Measurements from ENCODE around the gene POLE. TPM values are rescaled to one million over a fixed set of nuclear protein-coding genes. Genes with fewer than 3 reads are reported as not detected.
A peak's percentile ranks its signal among the peaks of the same experiment; 100 is the strongest.

POLE gene
- total RNA-seq, 1 donor from 2014 or later, result 39.2 TPM

DNA sequence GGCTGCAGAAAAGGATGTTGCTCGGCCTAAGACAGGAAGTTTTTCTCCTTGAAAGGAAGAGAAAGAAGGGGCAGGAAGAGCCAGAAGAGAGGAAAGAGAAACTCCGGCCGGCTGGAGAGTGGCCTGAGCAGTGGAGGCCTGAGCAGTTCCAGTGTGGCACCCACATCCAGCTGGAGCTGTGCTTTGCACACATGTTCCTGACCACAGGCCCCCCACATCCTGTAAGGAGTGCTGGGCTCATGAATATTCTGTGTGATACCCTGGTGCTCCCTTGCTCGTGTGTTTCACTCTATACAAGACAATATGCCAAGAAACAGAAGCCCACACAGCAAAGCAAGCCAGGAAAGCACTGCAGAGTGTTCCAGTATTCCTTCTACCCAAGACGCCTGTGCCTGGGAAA lies 27.1 kb downstream of the POLE start:
- no peak for ATAC-seq
- DNase-seq (ENCODE audit: low spot score), result no peak
- intact Hi-C loops (cut with DNase I), result no loop called here

DNA sequence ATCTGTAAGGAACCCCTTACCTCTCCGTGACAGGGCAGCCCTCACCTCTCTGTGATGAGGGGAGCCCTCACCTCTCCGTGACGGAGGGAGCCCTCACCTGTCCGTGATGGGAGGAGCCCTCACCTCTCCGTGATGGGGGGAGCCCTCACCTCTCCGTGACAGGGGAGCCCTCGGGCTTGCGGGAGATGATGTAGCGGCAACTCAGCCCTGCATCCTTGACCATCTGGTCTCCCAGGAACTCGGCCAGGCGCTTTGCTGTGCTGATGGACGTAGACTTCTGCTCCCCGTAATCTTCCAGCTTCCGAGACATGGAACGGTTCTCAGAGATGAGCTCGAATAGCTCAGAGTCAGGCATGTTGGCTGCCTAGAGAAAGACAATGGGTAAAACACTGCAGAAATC lies 28.0 kb downstream of the POLE start:
- intact Hi-C loops (cut with DNase I), result no loop called here
- DNase-seq (ENCODE audit: low spot score) (no peak), ATAC-seq (no peak)

DNA sequence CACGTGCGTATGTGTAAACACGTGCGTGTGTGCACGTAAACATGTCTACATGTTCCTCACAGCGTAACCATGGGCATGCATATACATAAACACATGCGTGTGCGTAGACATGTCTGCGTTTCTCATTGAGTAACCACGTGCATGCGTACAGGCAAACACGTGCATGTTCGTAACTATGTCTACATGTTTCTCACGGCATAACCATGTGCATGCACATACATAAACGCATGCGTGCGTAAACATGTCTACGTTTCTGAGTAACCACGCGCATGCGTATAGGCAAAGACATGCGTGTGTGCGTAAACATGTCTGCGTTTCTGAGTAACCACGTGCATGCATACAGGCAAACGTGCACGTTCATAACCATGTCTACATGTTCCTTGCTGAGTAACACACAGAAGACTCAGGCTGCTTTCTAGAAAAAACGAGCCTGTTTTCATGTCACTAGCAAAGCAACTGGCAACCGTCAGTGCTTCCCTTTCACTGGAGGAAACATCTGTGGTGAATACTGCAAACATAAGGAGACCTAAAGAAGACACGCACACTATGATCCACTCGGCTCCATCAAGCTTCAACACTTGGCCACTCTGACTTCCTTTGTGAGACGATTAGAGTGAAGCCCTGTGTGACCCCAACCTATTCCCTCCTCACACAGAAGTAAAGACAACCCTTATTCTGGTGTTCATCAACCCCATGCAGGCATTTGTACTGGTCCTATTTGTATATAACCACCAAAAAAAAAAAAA lies 28.8 kb downstream of the POLE start:
- DNase-seq (ENCODE audit: low spot score) (no peak), ATAC-seq (no peak)
- intact Hi-C loops (cut with DNase I), result no loop called here

DNA sequence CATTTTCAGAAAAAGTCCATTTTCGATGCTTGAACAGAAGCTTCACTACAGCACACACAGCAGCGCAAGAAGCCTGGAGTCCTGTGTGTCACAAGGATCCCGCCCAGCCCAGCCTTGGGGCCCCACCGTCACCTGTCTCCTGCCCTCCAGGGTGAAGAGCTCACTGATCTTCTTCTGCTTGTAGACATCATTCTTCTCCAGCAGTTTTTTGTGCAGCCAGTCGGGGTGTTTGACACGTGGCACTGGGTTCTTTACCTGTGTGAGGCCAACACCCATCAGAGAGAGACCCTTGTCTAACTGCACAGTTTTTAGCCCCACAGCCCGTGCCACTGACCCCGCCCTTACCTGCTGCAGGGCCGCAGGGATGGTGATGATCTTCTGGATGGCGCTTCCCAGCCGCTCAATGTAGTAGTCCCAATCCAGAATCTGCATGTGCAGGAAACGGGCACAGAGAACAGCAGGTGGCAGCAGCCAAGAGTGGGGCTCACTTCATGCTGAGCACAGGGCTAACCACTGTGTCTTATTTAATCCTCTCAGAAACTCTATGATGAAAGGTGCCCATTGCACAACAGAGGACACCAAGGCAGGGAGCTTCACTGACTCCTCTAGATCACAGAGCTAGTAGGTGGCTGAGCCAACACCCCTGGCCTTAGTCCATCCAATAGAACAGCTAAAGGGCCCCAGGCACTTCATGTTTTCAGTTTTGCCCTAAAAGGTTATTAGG lies 30.0 kb downstream of the POLE start:
- no peak for ATAC-seq
- intact Hi-C loops (cut with DNase I), result no loop called here
- no peak for DNase-seq (ENCODE audit: low spot score)

DNA sequence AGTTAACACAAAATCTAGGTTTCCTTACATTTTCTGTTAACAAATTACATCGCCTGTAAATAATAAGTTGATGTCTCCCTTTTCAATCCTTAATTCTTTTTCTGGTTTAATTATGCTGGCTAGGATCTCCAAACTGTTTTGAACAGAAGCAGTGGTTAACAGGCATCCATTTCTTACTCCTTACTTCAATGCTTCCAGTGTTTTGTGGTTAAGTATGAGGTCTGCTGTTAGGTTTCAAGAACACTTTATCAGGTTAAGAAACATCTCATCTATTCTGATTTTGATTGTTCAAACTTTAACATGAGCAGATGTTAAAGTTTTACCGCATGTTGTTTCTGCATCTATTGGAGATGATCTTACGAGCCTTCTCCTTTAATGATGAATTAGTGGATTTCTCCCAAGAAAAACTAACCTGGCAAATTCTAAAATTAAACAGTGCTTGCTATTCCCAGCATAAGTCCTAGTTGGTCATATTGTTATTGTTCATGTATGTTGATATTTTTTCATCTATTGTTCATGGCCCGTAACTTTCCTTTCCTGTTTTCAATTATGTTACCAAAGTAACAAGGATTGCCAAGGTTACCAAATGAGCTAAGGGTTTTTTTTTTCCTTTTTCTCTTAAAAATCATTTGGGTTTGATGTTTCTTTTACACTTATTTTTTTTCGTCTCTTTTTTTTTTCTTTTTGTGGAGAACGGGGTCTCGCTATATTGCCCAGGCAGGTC lies 33.4 kb downstream of the POLE start:
- ATAC-seq (no peak), DNase-seq (ENCODE audit: low spot score) (no peak)
- intact Hi-C loops (cut with DNase I), result no loop called here

DNA sequence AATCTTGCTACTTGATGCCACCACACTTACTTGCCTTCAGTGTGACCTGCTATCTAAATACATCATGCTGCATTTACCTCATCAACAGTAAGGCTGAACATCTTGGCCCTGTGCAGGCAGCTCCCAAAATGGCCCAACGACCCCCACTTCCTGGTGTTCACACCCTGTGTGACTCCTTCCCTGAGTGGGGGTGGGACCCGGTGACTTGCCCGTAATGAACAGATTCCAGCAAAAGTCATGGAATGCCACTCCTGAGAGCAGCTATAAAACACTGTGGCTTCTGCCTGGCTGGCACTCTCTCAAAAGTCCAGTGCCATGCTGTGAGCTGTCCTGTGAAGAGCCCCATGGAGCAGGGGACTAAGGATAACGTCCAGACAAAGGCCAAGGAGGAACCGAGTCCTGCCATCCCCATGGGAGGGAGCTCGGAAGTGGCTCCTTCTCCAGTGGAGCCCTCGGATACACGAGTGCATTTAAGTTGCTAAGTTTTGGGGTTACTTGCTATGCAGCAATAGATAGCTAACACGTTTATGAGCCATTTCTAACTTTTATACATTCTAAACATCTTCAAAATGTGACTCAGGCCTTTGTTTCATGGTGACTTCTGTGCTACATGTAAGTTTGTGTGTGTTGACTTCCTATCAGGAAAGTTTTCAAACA lies 35.6 kb downstream of the POLE start:
- ATAC-seq (no peak), DNase-seq (ENCODE audit: low spot score) (no peak)
- intact Hi-C loops (cut with DNase I), result no loop called here

DNA sequence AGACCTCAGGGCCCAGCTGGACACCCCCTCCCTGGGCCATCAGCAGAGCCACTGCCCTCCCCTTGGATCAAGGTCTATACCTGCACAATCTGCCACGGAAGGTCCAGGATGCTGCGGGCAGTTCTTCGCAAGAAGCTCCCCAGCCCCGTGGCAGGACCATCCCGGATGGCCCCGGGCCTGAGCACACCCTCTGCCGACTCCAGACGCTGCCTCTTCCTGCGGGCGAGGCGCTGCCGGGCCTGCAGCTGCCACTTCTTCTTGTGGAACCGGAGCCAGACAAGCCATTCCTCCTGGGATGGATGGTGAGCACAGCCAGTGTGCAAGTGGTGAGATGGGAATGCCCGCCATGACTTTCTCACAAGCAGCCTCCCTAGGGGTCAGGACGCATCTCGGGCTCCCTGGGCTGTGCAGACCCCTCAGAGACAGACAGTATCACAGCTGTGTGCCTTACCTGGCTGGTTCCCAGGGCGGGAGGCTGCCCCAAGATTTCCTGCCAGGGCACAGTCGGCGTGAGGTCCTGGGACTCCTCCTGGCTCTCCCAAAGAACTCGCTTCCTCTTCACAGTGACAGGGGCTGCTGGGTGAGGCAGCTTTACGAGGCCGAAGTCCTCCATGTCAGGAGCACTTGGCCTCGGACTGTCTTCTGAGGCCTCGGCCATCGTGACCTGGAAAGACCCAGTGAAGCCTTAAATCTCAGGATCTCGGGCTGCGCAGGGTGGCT lies 37.8 kb downstream of the POLE start:
- intact Hi-C loops (cut with DNase I), result no loop called here
- ATAC-seq, result no peak
- no peak for DNase-seq (ENCODE audit: low spot score)

DNA sequence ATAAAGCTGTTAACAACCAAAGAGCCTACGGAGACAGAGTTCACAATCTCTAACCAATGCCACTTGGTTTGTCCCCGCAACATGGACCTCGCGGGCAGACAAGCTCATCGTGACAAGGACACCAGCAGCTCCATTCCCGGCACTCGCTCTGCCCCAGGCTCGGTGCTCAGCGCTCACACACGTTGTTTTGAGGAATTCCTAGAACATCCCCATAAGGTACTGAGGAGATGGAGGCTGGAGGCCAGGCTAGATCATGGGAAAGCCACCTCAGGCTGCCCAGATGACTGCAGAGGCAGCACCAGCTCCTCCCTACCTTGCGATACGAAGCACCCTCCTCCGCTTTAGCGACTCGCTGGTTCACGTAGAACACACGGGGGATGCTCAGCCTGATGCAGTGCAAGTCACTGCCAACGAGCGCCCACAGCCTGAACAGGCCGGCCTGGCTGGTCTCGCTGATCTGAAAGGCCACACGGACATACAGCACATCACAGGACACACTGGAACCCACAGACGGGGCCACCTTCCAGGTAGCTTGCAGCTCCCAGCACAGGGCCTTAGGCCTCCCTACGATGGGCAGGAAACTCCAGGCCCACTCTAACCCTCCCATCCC lies 38.4 kb downstream of the POLE start:
- DNase-seq (ENCODE audit: low spot score) (no peak), ATAC-seq (no peak)
- intact Hi-C loops (cut with DNase I), result no loop called here

DNA sequence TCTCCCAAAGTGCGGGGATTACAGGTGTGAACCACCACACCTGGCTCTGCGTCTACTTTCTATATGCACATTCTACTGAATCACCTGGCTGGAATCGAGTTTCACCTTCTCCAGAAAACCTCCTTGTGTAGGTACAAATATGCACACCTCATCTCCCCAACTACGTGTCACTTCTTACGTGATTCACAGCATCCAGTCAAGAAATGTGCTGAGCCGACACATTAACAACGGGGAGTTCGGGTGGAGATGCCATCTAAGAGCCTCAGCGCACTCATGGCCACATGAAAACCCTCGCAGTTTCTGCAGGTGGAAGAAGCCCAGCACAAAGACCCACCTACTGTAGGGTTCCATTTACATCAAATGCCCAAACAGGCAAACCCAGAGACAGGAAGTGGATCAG lies 39.3 kb downstream of the POLE start:
- intact Hi-C loops (cut with DNase I), result no loop called here
- ATAC-seq, result no peak
- no peak for DNase-seq (ENCODE audit: low spot score)

DNA sequence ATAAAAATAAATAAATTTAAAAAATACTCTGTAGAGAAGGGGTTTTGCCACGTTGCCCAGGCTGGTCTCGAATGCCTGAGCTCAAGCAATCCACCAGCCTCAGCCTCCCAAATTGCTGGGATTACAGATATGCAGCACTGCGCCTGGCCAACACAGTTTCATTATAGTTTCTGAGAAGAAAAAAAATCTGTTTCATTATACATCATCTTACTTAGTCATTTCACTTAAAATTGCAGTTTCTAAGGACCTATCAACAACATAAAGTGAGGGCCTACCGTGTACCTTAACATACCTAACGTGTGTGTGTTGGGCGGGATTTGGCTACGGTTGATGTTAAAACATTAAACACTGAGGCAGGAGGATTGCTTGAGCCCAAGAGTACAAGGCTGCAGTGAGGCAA lies 40.3 kb downstream of the POLE start:
- intact Hi-C loops (cut with DNase I), result no loop called here
- no peak for DNase-seq (ENCODE audit: low spot score)
- ATAC-seq, result no peak

DNA sequence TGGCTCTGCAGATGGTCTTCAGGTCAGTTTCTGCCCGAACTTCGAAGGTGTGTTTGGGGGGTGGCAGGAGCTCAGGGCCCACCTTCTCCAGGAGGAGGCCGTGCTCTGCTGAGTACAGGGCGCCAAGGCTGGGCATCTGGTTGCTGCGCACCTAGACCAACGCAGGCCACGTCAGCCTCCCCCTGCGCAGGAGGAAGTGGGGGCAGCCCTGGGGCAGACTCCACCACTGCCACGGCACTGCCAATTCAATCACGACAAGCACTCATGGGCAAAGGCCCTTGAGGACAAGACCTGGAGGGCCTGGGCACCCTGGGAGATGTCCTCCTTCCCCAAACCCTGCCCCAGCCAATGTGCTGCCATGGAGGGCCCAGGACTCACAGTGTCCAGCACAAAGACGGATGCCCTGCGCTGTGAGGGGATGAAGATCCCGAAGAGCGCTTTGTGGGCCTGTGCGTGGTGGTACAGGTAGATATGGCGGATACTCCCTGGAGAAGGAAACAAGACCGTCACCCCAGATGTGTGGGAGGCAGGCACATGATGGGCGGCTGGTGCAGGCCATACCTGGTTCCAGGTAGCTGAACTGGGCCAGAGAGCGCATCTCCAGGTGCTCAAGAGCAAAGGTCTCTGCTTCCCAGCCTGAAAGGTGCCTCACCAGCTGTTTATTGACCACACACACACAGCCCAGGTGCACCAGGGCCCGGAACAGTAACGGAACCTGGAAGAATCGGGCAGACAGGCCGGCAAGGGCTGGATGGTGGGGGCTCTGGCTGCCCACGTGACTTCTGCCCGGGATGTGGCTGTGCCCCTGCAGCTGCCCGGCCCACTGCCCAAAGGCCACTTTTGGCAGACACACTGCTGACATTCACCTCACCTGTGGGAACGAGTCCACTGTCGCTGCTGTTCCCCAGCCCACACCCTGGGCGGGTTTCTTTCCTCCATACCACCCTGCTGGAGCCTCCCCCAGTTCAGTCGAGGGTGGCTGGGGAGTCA lies 44.0 kb downstream of the POLE start:
- DNase-seq (ENCODE audit: low spot score) (no peak), ATAC-seq (no peak)
- intact Hi-C loops (cut with DNase I), result no loop called here

DNA sequence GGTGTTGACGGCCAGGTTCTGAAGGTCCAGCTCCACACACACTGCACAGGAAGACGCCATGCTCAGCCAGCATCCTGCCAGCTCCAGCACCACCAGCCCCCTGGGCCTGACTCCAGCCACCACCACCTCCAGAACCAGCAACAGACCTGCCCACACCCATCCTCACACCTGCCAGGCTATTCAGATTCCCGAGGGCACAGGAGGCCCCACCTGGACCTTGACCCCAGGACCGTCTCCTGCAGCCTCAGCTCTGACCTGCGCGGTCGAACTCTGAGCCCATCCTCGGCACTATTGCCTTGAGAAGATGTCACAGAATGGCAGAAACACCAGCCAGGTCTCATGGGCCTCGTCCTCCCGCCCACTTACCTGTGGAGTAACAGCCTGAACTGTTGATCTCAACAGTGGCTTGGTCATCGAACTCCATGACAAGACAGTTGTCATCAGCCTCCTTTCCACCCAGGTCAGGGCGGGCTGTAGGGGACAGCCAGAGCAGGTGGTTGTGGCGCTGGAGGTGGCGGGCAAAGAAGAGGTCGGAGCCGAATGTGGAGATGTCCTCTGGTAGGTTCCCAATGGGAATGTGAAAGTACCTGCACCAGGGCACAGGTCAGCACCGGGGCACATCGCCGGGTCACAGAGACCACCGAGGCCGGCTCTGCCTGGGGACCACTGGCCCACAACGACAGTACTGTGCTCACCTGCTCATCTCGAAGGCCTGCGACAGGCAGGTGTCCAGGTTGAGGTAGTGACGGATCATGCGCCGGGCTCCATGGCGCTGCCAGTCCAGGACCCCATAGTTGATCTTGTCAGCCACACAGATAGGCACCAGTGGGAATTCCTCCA lies 45.1 kb downstream of the POLE start:
- intact Hi-C loops (cut with DNase I), result no loop called here
- DNase-seq (ENCODE audit: low spot score) (no peak), ATAC-seq (no peak)

DNA sequence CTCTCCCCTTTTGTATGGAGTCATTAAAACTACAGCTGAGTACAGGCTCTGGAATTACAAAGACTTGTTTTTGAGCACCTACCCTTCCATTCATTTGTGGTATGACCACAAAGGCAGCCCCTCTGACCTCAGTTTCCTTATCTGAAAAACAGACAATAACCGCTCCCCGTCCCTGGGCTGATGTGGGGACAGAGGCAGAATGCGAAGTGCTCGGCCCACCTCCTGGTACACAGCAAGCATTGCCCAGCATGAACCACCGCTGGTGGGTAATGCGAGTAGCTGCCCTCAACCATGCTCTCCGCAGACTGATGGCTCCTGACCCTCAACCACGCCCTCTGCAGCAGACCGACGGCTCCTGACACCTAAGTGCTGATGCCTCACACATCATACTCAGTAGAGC lies 46.2 kb downstream of the POLE start:
- no peak for ATAC-seq
- intact Hi-C loops (cut with DNase I), result no loop called here
- no peak for DNase-seq (ENCODE audit: low spot score)

DNA sequence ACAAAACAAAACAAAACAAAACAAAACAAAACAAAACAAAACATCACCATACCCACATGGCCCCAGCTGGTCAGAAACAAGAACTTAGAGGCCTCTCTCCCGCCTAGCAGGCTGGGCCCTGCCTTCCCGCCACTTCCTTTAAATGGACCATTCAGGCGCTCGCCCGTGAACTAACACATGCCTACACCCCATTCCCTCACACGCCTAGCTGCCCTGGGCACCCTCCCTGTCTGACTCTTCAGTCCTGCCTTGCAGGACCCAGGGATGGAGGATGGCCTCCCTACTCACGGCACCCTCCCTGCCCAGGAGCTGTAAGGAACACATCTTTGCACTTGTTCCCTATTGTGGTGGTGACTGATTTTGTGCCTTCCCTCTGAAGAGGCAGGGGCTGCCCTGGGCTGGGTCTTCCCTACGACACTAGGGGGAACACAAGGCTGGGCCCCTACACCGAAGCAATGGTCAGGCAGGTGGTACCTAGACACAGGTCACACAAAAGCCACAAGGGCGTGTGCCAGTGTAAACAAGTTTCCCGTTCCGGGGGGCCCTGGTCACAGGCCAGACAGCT lies 47.1 kb downstream of the POLE start:
- intact Hi-C loops (cut with DNase I), result no loop called here
- ATAC-seq, result no peak
- no peak for DNase-seq (ENCODE audit: low spot score)

DNA sequence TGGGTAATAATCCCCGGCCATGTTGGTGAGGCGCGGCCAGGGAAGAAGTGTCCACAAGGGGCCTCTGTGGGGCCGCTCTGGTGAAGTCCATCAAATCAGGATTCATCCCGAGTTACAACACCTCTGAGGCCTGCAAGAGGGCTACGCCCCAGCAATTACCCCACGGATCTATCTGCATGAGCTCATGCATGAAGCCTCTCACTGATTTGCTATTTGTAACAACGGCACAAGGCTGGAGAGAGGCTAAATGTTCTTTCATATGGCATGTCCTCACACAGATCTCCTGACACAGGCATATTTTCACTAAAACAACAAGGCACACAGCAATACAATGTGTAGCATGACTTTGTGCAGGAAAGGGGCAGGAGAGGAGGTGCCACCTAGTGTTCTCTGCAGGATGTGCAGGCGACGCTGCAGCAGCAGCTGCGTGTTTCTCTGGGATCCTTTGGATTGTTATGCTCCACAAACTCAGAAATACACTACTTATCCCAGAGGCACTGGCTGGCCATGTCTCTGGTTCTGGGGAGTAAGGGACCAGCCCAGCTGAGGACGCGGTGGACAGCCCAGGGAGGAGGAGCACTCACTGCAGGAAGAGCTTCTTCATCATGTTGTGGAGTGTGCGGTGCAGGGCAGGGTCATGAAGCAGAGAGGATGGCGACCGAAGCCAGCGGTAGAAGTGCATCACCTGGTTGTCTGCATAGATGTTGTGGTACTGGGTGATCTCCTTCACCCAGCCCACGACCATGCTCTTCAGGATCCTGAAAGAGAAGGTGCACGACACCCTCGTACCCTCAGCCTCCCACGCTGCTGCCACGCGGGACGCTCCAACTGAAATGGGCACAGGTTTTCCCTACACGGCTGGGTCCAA lies 48.4 kb downstream of the POLE start:
- ATAC-seq, result peak; percentile 88
- no peak for DNase-seq (ENCODE audit: low spot score)
- intact Hi-C loops (cut with DNase I), result no loop called here

DNA sequence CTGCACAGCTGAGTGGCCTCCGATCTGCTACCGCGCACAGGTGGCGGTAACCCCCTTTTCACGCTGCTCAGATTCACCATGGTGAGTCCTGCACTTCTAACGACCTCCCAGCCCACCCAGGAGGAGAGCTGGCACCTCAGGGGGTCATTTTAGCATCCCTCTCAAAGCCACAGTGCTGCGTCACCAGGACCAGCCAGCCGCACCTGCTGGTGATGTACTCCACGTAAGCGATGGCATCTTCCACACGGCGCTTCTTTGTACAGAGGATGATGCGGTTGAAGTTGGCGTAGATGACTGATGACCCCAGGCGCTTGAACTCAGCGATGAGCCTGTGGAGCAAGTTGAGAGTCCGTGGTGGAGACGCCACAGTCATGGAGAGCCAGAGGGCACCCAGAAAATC lies 49.3 kb downstream of the POLE start:
- ATAC-seq (no peak), DNase-seq (ENCODE audit: low spot score) (no peak)
- intact Hi-C loops (cut with DNase I), result no loop called here

Data from sciatic nerve (tissue), 2 donors.